Kidney epithelial cell (primary cell): ENCODE measurements around the gene ARGLU1. TPM values are rescaled to one million over a fixed set of nuclear protein-coding genes. Genes with fewer than 3 reads are reported as not detected.

Experiments
- DNase-seq: peaks from one replicate; pipeline ENCODE4 v3.0.0-alpha.2; 2010; ENCODE audit warnings: low read depth
- H3K27me3 ChIP-seq: 2 replicates; pipeline ENCODE4 v1.6.0; 2011; ENCODE audit warnings: low read length; ENCODE audit not compliant: control insufficient read depth, insufficient read depth
- H3K36me3 ChIP-seq: 2 replicates; pipeline ENCODE4 v1.5.1; 2011; ENCODE audit warnings: low read length; ENCODE audit not compliant: control insufficient read depth, insufficient read depth
- H3K4me3 ChIP-seq: 2 replicates; pipeline ENCODE4 v1.5.1; 2011; ENCODE audit warnings: low read depth, mild to moderate bottlenecking, control low read depth, low read length
- CTCF ChIP-seq: IDR thresholded peaks from 2 replicates; pipeline ENCODE4 v1.5.1; 2011; ENCODE audit warnings: mild to moderate bottlenecking, moderate library complexity, low read length, control low read depth, inconsistent platforms; ENCODE audit not compliant: insufficient read depth, poor library complexity, severe bottlenecking
- total RNA-seq: library from RNA; depleted of rRNA; stranded (reverse); fragments of >200 nt; gene quantifications from 2 replicates; pipeline ENCODE4 v1.2.3, GENCODE V29; 2015

ARGLU1 gene
- total RNA-seq, 1 donor from 2014 or later, result 50.1 TPM

DNA sequence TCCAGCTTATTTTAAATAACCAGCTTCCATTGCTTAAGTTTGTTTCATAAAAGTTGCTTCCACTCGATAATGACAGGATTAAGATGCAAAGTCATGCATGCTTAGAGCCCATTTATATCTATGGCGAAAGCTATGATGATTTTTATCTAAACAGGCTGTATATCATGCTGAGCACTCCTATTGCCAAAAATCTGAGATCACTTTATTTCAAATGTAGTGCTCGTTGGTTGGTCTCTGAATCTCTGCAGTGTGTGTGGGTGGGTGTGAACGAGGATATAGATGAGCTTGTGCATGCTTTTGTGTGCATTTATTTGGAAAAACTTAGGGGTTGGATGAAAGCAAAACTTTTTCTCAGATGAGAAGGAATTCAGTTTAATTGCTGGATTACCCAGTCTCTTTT is 27.0 kb upstream of the ARGLU1 start:
- Histone ChIP-seq H3K4me3 (no peak overlapping the region), H3K36me3 (no peaks in the 10 kb centered on the region), H3K27me3 (peaks cover 2% of the 10 kb centered on the region)
- TF ChIP-seq CTCF, result no peak
- DNase-seq, result no peak

- H3K27me3 ChIP-seq, result peaks cover 2% of the 10 kb centered on the region
- no peak for DNase-seq
- H3K4me3 ChIP-seq, result no peak overlapping the region
- TF ChIP-seq CTCF, result no peak
- no peaks in the 10 kb centered on the region for H3K36me3 ChIP-seq
Observed at GRCh38 chr13:106593132-106593531, 25.2 kb upstream of the ARGLU1 start.

DNA sequence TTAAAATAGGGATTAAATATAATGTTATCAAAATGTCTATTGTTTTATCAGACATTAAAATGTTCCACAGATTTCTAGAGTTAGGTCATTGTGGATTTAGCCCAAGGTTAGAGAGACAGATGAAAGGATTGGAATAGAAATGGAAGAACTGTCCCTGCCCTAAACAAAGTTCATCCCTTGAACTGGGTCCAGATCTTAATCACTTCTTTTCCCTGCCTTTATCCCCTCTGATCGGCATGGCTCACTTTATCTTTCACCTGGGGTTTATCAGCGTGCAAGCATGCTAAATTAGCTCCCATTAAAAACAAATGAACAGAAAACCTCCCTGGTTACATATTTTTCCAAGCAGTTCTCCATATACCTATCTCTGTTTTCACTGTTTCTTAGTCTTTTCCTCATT is 23.4 kb upstream of the ARGLU1 start:
- DNase-seq, result no peak
- peaks cover 2% of the 10 kb centered on the region for H3K27me3 ChIP-seq
- H3K36me3 ChIP-seq, result no peaks in the 10 kb centered on the region
- no peak overlapping the region for H3K4me3 ChIP-seq
- no peak for TF ChIP-seq CTCF

DNA sequence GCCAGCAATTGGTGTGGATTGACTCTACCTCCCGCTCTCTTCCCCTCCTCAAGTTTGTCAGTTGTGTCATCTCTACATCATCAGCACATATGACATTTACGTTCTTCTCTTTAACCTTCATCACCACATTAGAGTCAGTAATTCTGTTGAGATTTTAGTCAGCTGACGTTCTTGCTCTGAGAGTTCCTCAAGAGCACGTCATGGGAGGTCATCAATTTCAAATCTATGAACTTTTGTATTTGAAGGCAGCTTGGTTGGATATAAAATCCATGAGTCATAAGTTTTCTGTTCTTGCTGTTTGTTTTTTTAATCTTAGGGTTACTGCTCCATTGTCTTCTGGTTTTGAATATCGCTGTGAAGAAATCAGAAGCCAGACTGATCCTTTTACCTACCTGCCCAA is 21.8 kb upstream of the ARGLU1 start:
- Histone ChIP-seq H3K27me3 (no peaks in the 10 kb centered on the region), H3K4me3 (no peak overlapping the region), H3K36me3 (no peaks in the 10 kb centered on the region)
- TF ChIP-seq CTCF, result no peak
- DNase-seq, result no peak

GRCh38 chr13:106588367-106588766 is 20.4 kb upstream of the ARGLU1 start:
- Histone ChIP-seq H3K27me3 (no peaks in the 10 kb centered on the region), H3K4me3 (no peak overlapping the region), H3K36me3 (no peaks in the 10 kb centered on the region)
- no peak for TF ChIP-seq CTCF
- DNase-seq, result no peak

- H3K4me3 ChIP-seq, result no peak overlapping the region
- H3K36me3 ChIP-seq, result no peaks in the 10 kb centered on the region
- DNase-seq, result no peak
- TF ChIP-seq CTCF, result no peak
- no peaks in the 10 kb centered on the region for H3K27me3 ChIP-seq
Observed at GRCh38 chr13:106587787-106588186, 19.9 kb upstream of the ARGLU1 start.
